ENCODE measurements around the gene TP53I3. TPM values are rescaled to one million over a fixed set of nuclear protein-coding genes. Genes with fewer than 3 reads are reported as not detected.
"Not testable (repeated sequence)": the region's sequence is repeated elsewhere in the genome, so short reads cannot be mapped to it uniquely, and the experiment has no call there.

The TP53I3 gene
- total RNA-seq, 1 experiment from 2014 or later, result 34.1 TPM

- H3K36me3 ChIP-seq (replicated peaks; ENCODE audit: control insufficient read depth, insufficient read depth, low read length), result peaks cover 3% of the 10 kb centered on the region; the same call in 1 of the 2 replicates
- no peak overlapping the region for H3K4me3 ChIP-seq (ENCODE audit: insufficient read depth, low read depth, low read length)
- H3K27me3 ChIP-seq (ENCODE audit: control insufficient read depth, insufficient read depth, low read length), result peaks cover 10% of the 10 kb centered on the region; the same call in 1 of the 2 replicates
- no peak for DNase-seq
These were observed 31.7 kb downstream of the TP53I3 start for GRCh38 chr2:24052951-24053350.

GRCh38 chr2:24051833-24052232 lies 32.8 kb downstream of the TP53I3 start:
- H3K27me3 ChIP-seq (ENCODE audit: control insufficient read depth, insufficient read depth, low read length), result peaks cover 10% of the 10 kb centered on the region; the same call in 1 of the 2 replicates
- no peak overlapping the region for H3K4me3 ChIP-seq (ENCODE audit: insufficient read depth, low read depth, low read length)
- no peak for DNase-seq
- H3K36me3 ChIP-seq (replicated peaks; ENCODE audit: control insufficient read depth, insufficient read depth, low read length), result peaks cover 3% of the 10 kb centered on the region; the same call in 1 of the 2 replicates

GRCh38 chr2:24050041-24050979 lies 34.3 kb downstream of the TP53I3 start:
- H3K4me3 ChIP-seq (ENCODE audit: insufficient read depth, low read depth, low read length), result peak overlapping the region; percentile 86
- H3K36me3 ChIP-seq (replicated peaks; ENCODE audit: control insufficient read depth, insufficient read depth, low read length), result peaks cover 3% of the 10 kb centered on the region; the same call in 1 of the 2 replicates
- peak; percentile 74 for DNase-seq
- H3K27me3 ChIP-seq (ENCODE audit: control insufficient read depth, insufficient read depth, low read length), result peaks cover 10% of the 10 kb centered on the region; the same call in 1 of the 2 replicates

GRCh38 chr2:24049485-24050021 lies 35.1 kb downstream of the TP53I3 start, which contains the start of gene FKBP1B:
Gene FKBP1B (plus strand): TSS chr2:24049741. CDS start chr2:24049850, 109 bp downstream.
- peak; percentile 97 for DNase-seq
- Histone ChIP-seq H3K4me3 (ENCODE audit: insufficient read depth, low read depth, low read length) (peak within 1 kb of the TSS; percentile 86), H3K36me3 (replicated peaks; ENCODE audit: control insufficient read depth, insufficient read depth, low read length) (peaks cover 3% of the 10 kb centered on the region; the same call in 1 of the 2 replicates)

GRCh38 chr2:24048769-24049484 lies 35.7 kb downstream of the TP53I3 start:
- no peak for DNase-seq
- Histone ChIP-seq H3K27me3 (ENCODE audit: control insufficient read depth, insufficient read depth, low read length) (peaks cover 10% of the 10 kb centered on the region; the same call in 1 of the 2 replicates), H3K4me3 (ENCODE audit: insufficient read depth, low read depth, low read length) (peak overlapping the region; percentile 86), H3K36me3 (replicated peaks; ENCODE audit: control insufficient read depth, insufficient read depth, low read length) (no peaks in the 10 kb centered on the region; the same call in 1 of the 2 replicates)

More at GRCh38 chr2:24049485-24050021, 35.1 kb downstream of the TP53I3 start, which contains the start of gene FKBP1B:
- peaks cover 10% of the 10 kb centered on the region; the same call in 1 of the 2 replicates for H3K27me3 ChIP-seq (ENCODE audit: control insufficient read depth, insufficient read depth, low read length)

- H3K27me3 ChIP-seq (ENCODE audit: control insufficient read depth, insufficient read depth, low read length), result peaks cover 10% of the 10 kb centered on the region; the same call in 1 of the 2 replicates
- H3K4me3 ChIP-seq (ENCODE audit: insufficient read depth, low read depth, low read length), result 0 out of 2 replicates have a peak overlapping the region, but pooled peaks have one; percentile 5
- no peaks in the 10 kb centered on the region for H3K36me3 ChIP-seq (replicated peaks; ENCODE audit: control insufficient read depth, insufficient read depth, low read length)
- DNase-seq, result no peak
These were observed 37.0 kb downstream of the TP53I3 start for GRCh38 chr2:24047703-24048033.

GRCh38 chr2:24046930-24047702 lies 37.5 kb downstream of the TP53I3 start, which contains the start of gene WDCP:
Gene WDCP (minus strand): TSS chr2:24047391. CDS start chr2:24039494, 7,897 bp downstream.
- peak; percentile 92 for DNase-seq
- Histone ChIP-seq H3K36me3 (replicated peaks; ENCODE audit: control insufficient read depth, insufficient read depth, low read length) (no peaks in the 10 kb centered on the region), H3K4me3 (ENCODE audit: insufficient read depth, low read depth, low read length) (peak within 1 kb of the TSS; percentile 64), H3K27me3 (ENCODE audit: control insufficient read depth, insufficient read depth, low read length) (peaks cover 10% of the 10 kb centered on the region; the same call in 1 of the 2 replicates)

- Histone ChIP-seq H3K4me3 (ENCODE audit: insufficient read depth, low read depth, low read length) (peak overlapping the region; percentile 64), H3K27me3 (ENCODE audit: control insufficient read depth, insufficient read depth, low read length) (peaks cover 10% of the 10 kb centered on the region; the same call in 1 of the 2 replicates), H3K36me3 (replicated peaks; ENCODE audit: control insufficient read depth, insufficient read depth, low read length) (no peaks in the 10 kb centered on the region)
- DNase-seq, result no peak
These were observed 38.1 kb downstream of the TP53I3 start for GRCh38 chr2:24046599-24046929.

- H3K27me3 ChIP-seq (ENCODE audit: control insufficient read depth, insufficient read depth, low read length), result peaks cover 10% of the 10 kb centered on the region; the same call in 1 of the 2 replicates
- no peaks in the 10 kb centered on the region for H3K36me3 ChIP-seq (replicated peaks; ENCODE audit: control insufficient read depth, insufficient read depth, low read length)
- DNase-seq, result no peak
- no peak overlapping the region for H3K4me3 ChIP-seq (ENCODE audit: insufficient read depth, low read depth, low read length)
These were observed 38.8 kb downstream of the TP53I3 start for GRCh38 chr2:24045511-24046508.

- H3K27me3 ChIP-seq (ENCODE audit: control insufficient read depth, insufficient read depth, low read length); H3K36me3 ChIP-seq (replicated peaks; ENCODE audit: control insufficient read depth, insufficient read depth, low read length); H3K4me3 ChIP-seq (ENCODE audit: insufficient read depth, low read depth, low read length); DNase-seq: not testable (repeated sequence)
These were observed 41.5 kb downstream of the TP53I3 start for GRCh38 chr2:24043133-24043532.

GRCh38 chr2:24040511-24040910 lies 44.1 kb downstream of the TP53I3 start:
- no peak for DNase-seq
- peaks cover 10% of the 10 kb centered on the region for H3K36me3 ChIP-seq (replicated peaks; ENCODE audit: control insufficient read depth, insufficient read depth, low read length)
- no peak overlapping the region for H3K4me3 ChIP-seq (ENCODE audit: insufficient read depth, low read depth, low read length)
- no peaks in the 10 kb centered on the region for H3K27me3 ChIP-seq (ENCODE audit: control insufficient read depth, insufficient read depth, low read length)

- no peak overlapping the region for H3K4me3 ChIP-seq (ENCODE audit: insufficient read depth, low read depth, low read length)
- DNase-seq, result no peak
- H3K36me3 ChIP-seq (replicated peaks; ENCODE audit: control insufficient read depth, insufficient read depth, low read length), result peaks cover 10% of the 10 kb centered on the region
- no peaks in the 10 kb centered on the region for H3K27me3 ChIP-seq (ENCODE audit: control insufficient read depth, insufficient read depth, low read length)
These were observed 45.7 kb downstream of the TP53I3 start for GRCh38 chr2:24038786-24039499.
